ENCODE results near the gene RPL19. TPM values are rescaled to one million over a fixed set of nuclear protein-coding genes. Genes with fewer than 3 reads are reported as not detected.

RPL19 gene
- total and polyA plus RNA-seq, 2 experiments from 2014 or later = 1,594 to 2,627 TPM

DNA sequence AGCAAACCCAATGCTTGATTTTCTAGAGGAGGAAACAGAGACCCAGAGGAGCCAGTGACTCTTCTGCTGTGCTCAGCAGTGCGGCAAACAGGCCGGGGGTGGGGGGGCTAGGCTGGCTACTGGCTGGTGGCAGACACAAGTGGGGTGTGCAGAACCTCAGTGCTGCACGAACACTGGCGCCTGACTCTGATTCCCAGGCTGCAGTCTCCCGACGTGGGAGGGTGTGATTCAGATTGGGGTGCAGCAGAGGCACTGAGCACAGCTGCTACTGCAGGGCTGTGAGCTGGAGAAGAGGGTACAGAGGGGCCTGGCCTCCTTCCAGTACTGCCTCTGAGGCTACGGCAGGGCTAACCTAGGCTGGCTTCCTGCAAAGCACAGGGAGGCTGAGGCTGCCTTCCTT is 8.1 kb downstream of the RPL19 start (continued):
- TF ChIP-seq, protein P1, sequence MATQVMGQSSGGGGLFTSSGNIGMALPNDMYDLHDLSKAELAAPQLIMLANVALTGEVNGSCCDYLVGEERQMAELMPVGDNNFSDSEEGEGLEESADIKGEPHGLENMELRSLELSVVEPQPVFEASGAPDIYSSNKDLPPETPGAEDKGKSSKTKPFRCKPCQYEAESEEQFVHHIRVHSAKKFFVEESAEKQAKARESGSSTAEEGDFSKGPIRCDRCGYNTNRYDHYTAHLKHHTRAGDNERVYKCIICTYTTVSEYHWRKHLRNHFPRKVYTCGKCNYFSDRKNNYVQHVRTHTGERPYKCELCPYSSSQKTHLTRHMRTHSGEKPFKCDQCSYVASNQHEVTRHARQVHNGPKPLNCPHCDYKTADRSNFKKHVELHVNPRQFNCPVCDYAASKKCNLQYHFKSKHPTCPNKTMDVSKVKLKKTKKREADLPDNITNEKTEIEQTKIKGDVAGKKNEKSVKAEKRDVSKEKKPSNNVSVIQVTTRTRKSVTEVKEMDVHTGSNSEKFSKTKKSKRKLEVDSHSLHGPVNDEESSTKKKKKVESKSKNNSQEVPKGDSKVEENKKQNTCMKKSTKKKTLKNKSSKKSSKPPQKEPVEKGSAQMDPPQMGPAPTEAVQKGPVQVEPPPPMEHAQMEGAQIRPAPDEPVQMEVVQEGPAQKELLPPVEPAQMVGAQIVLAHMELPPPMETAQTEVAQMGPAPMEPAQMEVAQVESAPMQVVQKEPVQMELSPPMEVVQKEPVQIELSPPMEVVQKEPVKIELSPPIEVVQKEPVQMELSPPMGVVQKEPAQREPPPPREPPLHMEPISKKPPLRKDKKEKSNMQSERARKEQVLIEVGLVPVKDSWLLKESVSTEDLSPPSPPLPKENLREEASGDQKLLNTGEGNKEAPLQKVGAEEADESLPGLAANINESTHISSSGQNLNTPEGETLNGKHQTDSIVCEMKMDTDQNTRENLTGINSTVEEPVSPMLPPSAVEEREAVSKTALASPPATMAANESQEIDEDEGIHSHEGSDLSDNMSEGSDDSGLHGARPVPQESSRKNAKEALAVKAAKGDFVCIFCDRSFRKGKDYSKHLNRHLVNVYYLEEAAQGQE (IDR thresholded peaks at IDR 0.05; ENCODE audit: unreplicated experiment) = no peak
- no peak for TF ChIP-seq CTCF (conservative IDR thresholded peaks at IDR 0.05; ENCODE audit: low read depth in 2 of 2)
- no peak for TF ChIP-seq JUNB (IDR thresholded peaks at IDR 0.05; ENCODE audit: unreplicated experiment)
- TF ChIP-seq ZNF114 (CRISPR knock-in tag; IDR thresholded peaks at IDR 0.05) = no peak
- no peak for TF ChIP-seq CREB1 (CRISPR knock-in tag; IDR thresholded peaks at IDR 0.05; ENCODE audit: low read depth)
- no peak for TF ChIP-seq EZH2 (IDR thresholded peaks at IDR 0.05; ENCODE audit: low read depth, unreplicated experiment)
- no peak for TF ChIP-seq STAT1 (IDR thresholded peaks at IDR 0.05; ENCODE audit: unreplicated experiment)

DNA sequence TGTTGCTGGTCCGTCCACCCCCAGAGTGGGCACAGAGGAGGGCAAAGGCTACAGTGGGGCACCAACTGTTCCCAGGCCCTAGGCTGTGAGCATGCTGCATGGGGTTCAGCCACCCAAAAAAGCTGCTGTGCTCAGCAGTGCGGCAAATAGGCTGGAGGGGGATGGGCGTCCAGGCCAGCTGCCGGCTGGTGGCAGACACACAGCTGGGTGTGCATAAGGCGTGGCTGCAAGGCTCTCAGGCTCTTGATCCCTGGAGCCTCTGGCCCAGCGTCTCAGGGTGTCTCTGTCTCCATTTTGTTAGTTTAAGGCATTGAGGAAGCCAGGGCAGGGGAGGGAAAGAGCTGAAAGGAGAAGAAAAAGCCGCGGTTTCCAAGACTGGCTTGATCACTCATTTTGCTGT is 8.8 kb downstream of the RPL19 start:
- Histone ChIP-seq H3K79me2 (replicated peaks; ENCODE audit: insufficient read depth) (no peaks in the 10 kb centered on the region), H4K20me1 (replicated peaks; ENCODE audit: insufficient read depth) (peaks cover 11% of the 10 kb centered on the region), H3K36me3 (ENCODE audit: insufficient read depth) (peaks cover 14% of the 10 kb centered on the region), H3K27me3 (ENCODE audit: insufficient read depth) (0 out of 2 replicates have a peak, but pooled peaks cover 9% of the 10 kb centered on the region), H2AFZ (peak overlapping the region; percentile 14; the same call in 1 of the 2 replicates), H3K9me2 (ENCODE audit: insufficient read depth) (no peaks in the 10 kb centered on the region), H3F3A (replicated peaks; ENCODE audit: low read depth) (peaks cover 25% of the 10 kb centered on the region), H3K27ac (ENCODE audit: low read depth) (no peak overlapping the region), H3K4me2 (peak overlapping the region; percentile 89), H3K4me3 (peak overlapping the region; percentile 61), H3K4me1 (ENCODE audit: insufficient read depth) (peaks cover 16% of the 10 kb centered on the region)
- peaks cover 17% of the 10 kb centered on the region for H3K36me3 Mint-ChIP-seq (ENCODE audit: low read depth)
- no peaks in the 10 kb centered on the region; the same call in 2 of the 3 replicates for H3K9me3 Mint-ChIP-seq
- H3K4me1 Mint-ChIP-seq = peaks cover 42% of the 10 kb centered on the region
- DNase-seq (ENCODE audit: low spot score) (no peak), ATAC-seq (peak; percentile 6)
- TF ChIP-seq POLR2AphosphoS5 (IDR thresholded peaks at IDR 0.05; ENCODE audit: low read depth) = no peak
- TF ChIP-seq, protein P2, sequence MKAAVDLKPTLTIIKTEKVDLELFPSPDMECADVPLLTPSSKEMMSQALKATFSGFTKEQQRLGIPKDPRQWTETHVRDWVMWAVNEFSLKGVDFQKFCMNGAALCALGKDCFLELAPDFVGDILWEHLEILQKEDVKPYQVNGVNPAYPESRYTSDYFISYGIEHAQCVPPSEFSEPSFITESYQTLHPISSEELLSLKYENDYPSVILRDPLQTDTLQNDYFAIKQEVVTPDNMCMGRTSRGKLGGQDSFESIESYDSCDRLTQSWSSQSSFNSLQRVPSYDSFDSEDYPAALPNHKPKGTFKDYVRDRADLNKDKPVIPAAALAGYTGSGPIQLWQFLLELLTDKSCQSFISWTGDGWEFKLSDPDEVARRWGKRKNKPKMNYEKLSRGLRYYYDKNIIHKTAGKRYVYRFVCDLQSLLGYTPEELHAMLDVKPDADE (IDR thresholded peaks at IDR 0.05) = no peak
- TF ChIP-seq ZNF331 (CRISPR knock-in tag; IDR thresholded peaks at IDR 0.05; ENCODE audit: low read depth) = peak; percentile 56; the same call in 1 of the 2 replicates
- no peak for TF ChIP-seq EZH2 (IDR thresholded peaks at IDR 0.05; ENCODE audit: low read depth, unreplicated experiment)
- no peak for TF ChIP-seq ZNF462 (CRISPR knock-in tag; IDR thresholded peaks at IDR 0.05)
- TF ChIP-seq EZH2phosphoT487 (IDR thresholded peaks at IDR 0.05; ENCODE audit: unreplicated experiment) = no peak
- TF ChIP-seq STAT1 (IDR thresholded peaks at IDR 0.05; ENCODE audit: unreplicated experiment) = no peak
- no peak for TF ChIP-seq CREB1 (CRISPR knock-in tag; IDR thresholded peaks at IDR 0.05; ENCODE audit: low read depth)
- peaks cover 18% of the 10 kb centered on the region for H3K27me3 Mint-ChIP-seq (ENCODE audit: insufficient read depth, low read depth, poor library complexity)
- H3K4me3 Mint-ChIP-seq = peak overlapping the region; percentile 69; the same call in 2 of the 3 replicates
- no peak overlapping the region for H3K27ac Mint-ChIP-seq
